Endothelial cell of hepatic sinusoid (primary cell): Measurements from ENCODE around the gene FSTL3.
"Not testable (repeated sequence)": the region's sequence is repeated elsewhere in the genome, so short reads cannot be mapped to it uniquely, and the experiment has no call there.

Experiments used
- in situ Hi-C: cut with HindIII; loops from 2 replicates; pipeline ENCODE4 v1.10.0; 2017; ENCODE audit warnings: low sequenced_read_pairs

Gene FSTL3

GRCh38 chr19:709196-709964, 33.2 kb downstream of the FSTL3 start:
- in situ Hi-C loops = no loop called here

- in situ Hi-C loops = no loop called here
Observed at GRCh38 chr19:709965-710571, 33.9 kb downstream of the FSTL3 start.

GRCh38 chr19:710767-711166, 34.6 kb downstream of the FSTL3 start:
- in situ Hi-C loops = no loop called here

GRCh38 chr19:711254-711653, 35.1 kb downstream of the FSTL3 start:
- in situ Hi-C loops = no loop called here

- in situ Hi-C loops = no loop called here
Observed at GRCh38 chr19:715347-715746, 39.2 kb downstream of the FSTL3 start.

GRCh38 chr19:718251-718951, 42.2 kb downstream of the FSTL3 start:
- in situ Hi-C loops = no loop called here

GRCh38 chr19:718991-719512, 42.9 kb downstream of the FSTL3 start:
- in situ Hi-C loops = no loop called here

- in situ Hi-C loops = no loop called here
Observed at GRCh38 chr19:719636-720344, 43.6 kb downstream of the FSTL3 start.

- in situ Hi-C loops = no loop called here
Observed at GRCh38 chr19:720345-721160, 44.4 kb downstream of the FSTL3 start.

- in situ Hi-C loops = no loop called here
Observed at GRCh38 chr19:722553-723101, 46.4 kb downstream of the FSTL3 start.

- in situ Hi-C loops = no loop called here
Observed at GRCh38 chr19:723247-723646, 47.1 kb downstream of the FSTL3 start.

- in situ Hi-C loops = no loop called here
Observed at GRCh38 chr19:723714-724113, 47.5 kb downstream of the FSTL3 start.

GRCh38 chr19:725461-726089, 49.4 kb downstream of the FSTL3 start:
- in situ Hi-C loops = no loop called here

GRCh38 chr19:726993-727956, 51.1 kb downstream of the FSTL3 start:
- in situ Hi-C loops = no loop called here

GRCh38 chr19:728011-728410, 51.8 kb downstream of the FSTL3 start:
- in situ Hi-C loops = no loop called here

- in situ Hi-C loops = not testable (repeated sequence)
Observed at GRCh38 chr19:729564-729963, 53.4 kb downstream of the FSTL3 start.

GRCh38 chr19:729965-730668, 53.9 kb downstream of the FSTL3 start:
- in situ Hi-C loops = no loop called here

GRCh38 chr19:731000-731399, 54.8 kb downstream of the FSTL3 start:
- in situ Hi-C loops = no loop called here
